Measurements from ENCODE around the gene AGER.

DNA sequence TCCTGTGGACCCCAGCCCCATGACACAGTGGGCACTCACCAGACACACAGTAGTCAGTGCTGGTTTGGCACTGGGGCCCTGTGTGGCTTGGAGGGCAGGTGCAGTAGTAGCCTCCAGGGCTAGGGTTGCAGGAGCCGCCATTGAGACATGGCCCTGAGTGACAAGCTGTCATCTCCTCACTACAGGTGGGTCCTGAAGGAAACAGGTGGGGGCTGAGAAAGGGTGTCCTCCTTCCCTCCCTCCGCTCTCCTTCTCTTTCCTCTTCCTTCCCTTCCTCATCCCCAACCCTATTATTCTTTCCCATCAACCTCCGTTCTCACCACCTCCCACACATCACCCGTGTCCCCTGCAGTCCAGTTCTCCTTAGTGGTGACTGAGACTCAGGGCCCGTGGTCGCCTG, 29.6 kb upstream of the AGER start:
- TF ChIP-seq, protein P1, sequence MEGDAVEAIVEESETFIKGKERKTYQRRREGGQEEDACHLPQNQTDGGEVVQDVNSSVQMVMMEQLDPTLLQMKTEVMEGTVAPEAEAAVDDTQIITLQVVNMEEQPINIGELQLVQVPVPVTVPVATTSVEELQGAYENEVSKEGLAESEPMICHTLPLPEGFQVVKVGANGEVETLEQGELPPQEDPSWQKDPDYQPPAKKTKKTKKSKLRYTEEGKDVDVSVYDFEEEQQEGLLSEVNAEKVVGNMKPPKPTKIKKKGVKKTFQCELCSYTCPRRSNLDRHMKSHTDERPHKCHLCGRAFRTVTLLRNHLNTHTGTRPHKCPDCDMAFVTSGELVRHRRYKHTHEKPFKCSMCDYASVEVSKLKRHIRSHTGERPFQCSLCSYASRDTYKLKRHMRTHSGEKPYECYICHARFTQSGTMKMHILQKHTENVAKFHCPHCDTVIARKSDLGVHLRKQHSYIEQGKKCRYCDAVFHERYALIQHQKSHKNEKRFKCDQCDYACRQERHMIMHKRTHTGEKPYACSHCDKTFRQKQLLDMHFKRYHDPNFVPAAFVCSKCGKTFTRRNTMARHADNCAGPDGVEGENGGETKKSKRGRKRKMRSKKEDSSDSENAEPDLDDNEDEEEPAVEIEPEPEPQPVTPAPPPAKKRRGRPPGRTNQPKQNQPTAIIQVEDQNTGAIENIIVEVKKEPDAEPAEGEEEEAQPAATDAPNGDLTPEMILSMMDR (IDR thresholded peaks at IDR 0.05; ENCODE audit: insufficient read depth, low read length, poor library complexity, severe bottlenecking) = no peak
- TF ChIP-seq EZH2phosphoT487 (conservative IDR thresholded peaks at IDR 0.05; ENCODE audit: low read length) = no peak

Data from SU-DHL-6 (cell line).